Activated CD4-positive, alpha-beta memory T cell treated with anti-CD3 and anti-CD28 coated beads for 36 hours (primary cell): ENCODE data around the gene NUDT16L1. TPM values are rescaled to one million over a fixed set of nuclear protein-coding genes. Genes with fewer than 3 reads are reported as not detected.
A peak's percentile ranks its signal among the peaks of the same experiment; 100 is the strongest.

ENCODE experiments used
- CTCF ChIA-PET: fragments of 350-600 bp; sonication (Branson Sonifier 250); formaldehyde crosslinking; loops from one replicate; lab custom pipeline; 2021; ENCODE audit warnings: antibody characterized with exemption, inconsistent platforms; lab: Charles Lee
- POLR2A ChIA-PET: fragments of 350-600 bp; sonication (Branson Sonifier 250); formaldehyde crosslinking; loops from one replicate; lab custom pipeline; 2021; ENCODE audit warnings: antibody characterized with exemption; lab: Charles Lee
- DNase-seq: peaks from one replicate; pipeline ENCODE4 v3.0.0-alpha.2; 2020
- H3K27ac Mint-ChIP-seq: one replicate; pipeline ENCODE4 v1.8.0; 2021; ENCODE audit warnings: mixed read lengths
- H3K27me3 Mint-ChIP-seq: one replicate; pipeline ENCODE4 v1.8.0; 2021; ENCODE audit warnings: mixed read lengths
- H3K36me3 Mint-ChIP-seq: one replicate; pipeline ENCODE4 v1.8.0; 2021; ENCODE audit warnings: mixed read lengths
- H3K4me1 Mint-ChIP-seq: one replicate; pipeline ENCODE4 v1.8.0; 2021; ENCODE audit warnings: low read depth, mixed read lengths
- H3K4me3 Mint-ChIP-seq: one replicate; pipeline ENCODE4 v1.8.0; 2021; ENCODE audit warnings: mild to moderate bottlenecking, mixed read lengths
- H3K9me3 Mint-ChIP-seq: one replicate; pipeline ENCODE4 v1.8.0; 2021; ENCODE audit warnings: mixed read lengths
- intact Hi-C: fragments of 100-400 bp; cut with micrococcal nuclease; formaldehyde crosslinking; loops from one replicate; pipeline ENCODE4 v1.15.1; 2023
- total RNA-seq, 2 experiments: library from RNA; stranded (reverse); gene quantifications; one replicate each; pipeline ENCODE4 v1.2.3, GENCODE V29; 2021

Gene NUDT16L1
- total RNA-seq, 2 experiments from 2014 or later = 22.2 to 23.6 TPM

GRCh38 chr16:4679850-4680636, 13.3 kb upstream of the NUDT16L1 start:
- POLR2A ChIA-PET = interaction anchor here (0.5 kb wide), 1 partner anchor 274 kb away, joined by 6 read pairs; no protein-coding TSS in a partner anchor
- Mint-ChIP-seq H3K4me1 (peaks cover 24% of the 10 kb centered on the region), H3K36me3 (peaks cover 8% of the 10 kb centered on the region), H3K4me3 (no peak overlapping the region), H3K9me3 (no peaks in the 10 kb centered on the region), H3K27me3 (no peaks in the 10 kb centered on the region), H3K27ac (no peak overlapping the region)
- DNase-seq = peak; percentile 17
- intact Hi-C loops = loop anchor here (5.0 kb wide), 1 partner anchor 63 kb away; no protein-coding TSS in a partner anchor
- CTCF ChIA-PET = no interaction called here

GRCh38 chr16:4680673-4681470, 12.5 kb upstream of the NUDT16L1 start:
- Mint-ChIP-seq H3K27me3 (no peaks in the 10 kb centered on the region), H3K27ac (no peak overlapping the region), H3K4me1 (peaks cover 18% of the 10 kb centered on the region), H3K4me3 (peak overlapping the region; percentile 5), H3K9me3 (no peaks in the 10 kb centered on the region), H3K36me3 (peaks cover 10% of the 10 kb centered on the region)
- ChIA-PET CTCF (no interaction called here), POLR2A (interaction anchor here (0.5 kb wide), 1 partner anchor 273 kb away, joined by 6 read pairs; no protein-coding TSS in a partner anchor)
- DNase-seq = no peak
- intact Hi-C loops = no loop called here

- no peaks in the 10 kb centered on the region for H3K27me3 Mint-ChIP-seq
- intact Hi-C loops = no loop called here
- DNase-seq = no peak
- POLR2A ChIA-PET = no interaction called here
- CTCF ChIA-PET = interaction anchor here (1.7 kb wide), 1 partner anchor 11 kb away, joined by 9 read pairs; the partner anchor contains the start of gene NUDT16L1
- H3K36me3 Mint-ChIP-seq = peaks cover 10% of the 10 kb centered on the region
- peaks cover 11% of the 10 kb centered on the region for H3K4me1 Mint-ChIP-seq
- H3K4me3 Mint-ChIP-seq = no peak overlapping the region
- H3K27ac Mint-ChIP-seq = no peak overlapping the region
- H3K9me3 Mint-ChIP-seq = no peaks in the 10 kb centered on the region
Observed at GRCh38 chr16:4681471-4682083, 11.8 kb upstream of the NUDT16L1 start.

- ChIA-PET CTCF (interaction anchor here (0.9 to 1.7 kb wide), 3 partner anchors 11 to 58 kb away, joined by 4 to 9 read pairs (median 5); partner anchors contain the start of genes MGRN1 and NUDT16L1), POLR2A (no interaction called here)
- intact Hi-C loops = no loop called here
- Mint-ChIP-seq H3K4me1 (peaks cover 5% of the 10 kb centered on the region), H3K27me3 (no peaks in the 10 kb centered on the region), H3K36me3 (peaks cover 9% of the 10 kb centered on the region), H3K4me3 (no peak overlapping the region), H3K27ac (no peak overlapping the region), H3K9me3 (no peaks in the 10 kb centered on the region)
- DNase-seq = no peak
Observed at GRCh38 chr16:4682084-4682591, 11.2 kb upstream of the NUDT16L1 start.

- H3K9me3 Mint-ChIP-seq = no peaks in the 10 kb centered on the region
- H3K4me3 Mint-ChIP-seq = no peak overlapping the region
- H3K27me3 Mint-ChIP-seq = no peaks in the 10 kb centered on the region
- DNase-seq = peak; percentile 61
- ChIA-PET CTCF (interaction anchor here (0.9 to 1.7 kb wide), 4 partner anchors 10 to 59 kb away, joined by 4 to 9 read pairs (median 6); partner anchors contain the start of genes MGRN1 and NUDT16L1), POLR2A (no interaction called here)
- no peak overlapping the region for H3K27ac Mint-ChIP-seq
- intact Hi-C loops = no loop called here
- H3K4me1 Mint-ChIP-seq = peaks cover 2% of the 10 kb centered on the region
- peaks cover 10% of the 10 kb centered on the region for H3K36me3 Mint-ChIP-seq
Observed at GRCh38 chr16:4682616-4683254, 10.6 kb upstream of the NUDT16L1 start.

- intact Hi-C loops = no loop called here
- POLR2A ChIA-PET = no interaction called here
- Mint-ChIP-seq H3K9me3 (no peaks in the 10 kb centered on the region), H3K27ac (no peak overlapping the region), H3K36me3 (peaks cover 10% of the 10 kb centered on the region), H3K4me1 (no peaks in the 10 kb centered on the region), H3K27me3 (no peaks in the 10 kb centered on the region), H3K4me3 (no peak overlapping the region)
- CTCF ChIA-PET = interaction anchor here (0.9 to 1.7 kb wide), 4 partner anchors 9 to 59 kb away, joined by 4 to 9 read pairs (median 6); partner anchors contain the start of genes MGRN1 and NUDT16L1
- no peak for DNase-seq
Observed at GRCh38 chr16:4683255-4684057, 9.9 kb upstream of the NUDT16L1 start.

- Mint-ChIP-seq H3K27me3 (no peaks in the 10 kb centered on the region), H3K4me3 (no peak overlapping the region), H3K4me1 (no peaks in the 10 kb centered on the region), H3K27ac (no peak overlapping the region), H3K9me3 (no peaks in the 10 kb centered on the region), H3K36me3 (peaks cover 10% of the 10 kb centered on the region)
- no peak for DNase-seq
- ChIA-PET CTCF (no interaction called here), POLR2A (no interaction called here)
- intact Hi-C loops = no loop called here
Observed at GRCh38 chr16:4684058-4684715, 9.2 kb upstream of the NUDT16L1 start.

GRCh38 chr16:4684763-4685162, 8.6 kb upstream of the NUDT16L1 start:
- Mint-ChIP-seq H3K27me3 (no peaks in the 10 kb centered on the region), H3K27ac (no peak overlapping the region), H3K36me3 (peaks cover 10% of the 10 kb centered on the region), H3K4me3 (no peak overlapping the region), H3K9me3 (no peaks in the 10 kb centered on the region), H3K4me1 (no peaks in the 10 kb centered on the region)
- ChIA-PET CTCF (no interaction called here), POLR2A (no interaction called here)
- DNase-seq = no peak
- intact Hi-C loops = no loop called here

- Mint-ChIP-seq H3K27me3 (no peaks in the 10 kb centered on the region), H3K9me3 (no peaks in the 10 kb centered on the region), H3K4me3 (no peak overlapping the region), H3K36me3 (peaks cover 9% of the 10 kb centered on the region), H3K4me1 (no peaks in the 10 kb centered on the region), H3K27ac (no peak overlapping the region)
- ChIA-PET POLR2A (no interaction called here), CTCF (no interaction called here)
- intact Hi-C loops = no loop called here
- no peak for DNase-seq
Observed at GRCh38 chr16:4685292-4685691, 8.1 kb upstream of the NUDT16L1 start.

GRCh38 chr16:4685776-4686496, 7.4 kb upstream of the NUDT16L1 start:
- Mint-ChIP-seq H3K4me3 (no peak overlapping the region), H3K9me3 (no peaks in the 10 kb centered on the region), H3K27me3 (no peaks in the 10 kb centered on the region), H3K36me3 (peaks cover 9% of the 10 kb centered on the region), H3K4me1 (no peaks in the 10 kb centered on the region), H3K27ac (no peak overlapping the region)
- POLR2A ChIA-PET = no interaction called here
- intact Hi-C loops = no loop called here
- DNase-seq = no peak
- CTCF ChIA-PET = no interaction called here
